Tibial nerve (tissue), 3 donors: Measurements from ENCODE around the gene BACE2.

Source experiments
- CTCF ChIP-seq, 5 experiments: fragments of 200-600 bp in 3 of 5; fragments of 450-650 bp in 2 of 5; sonication (generic) in 3 of 5; IDR thresholded peaks; one replicate each; pipeline ENCODE4 v1.5.1; 2016 to 2019; ENCODE audit warnings: antibody characterized with exemption in 5 of 5, mild to moderate bottlenecking in 3 of 5, moderate library complexity in 2 of 5
- POLR2A ChIP-seq, 2 donors: fragments of 450-650 bp; IDR thresholded peaks; one replicate each; pipeline ENCODE4 v1.6.1; 2017; ENCODE audit warnings: antibody characterized with exemption in 2 of 2, mild to moderate bottlenecking in 2 of 2, moderate library complexity in 2 of 2

GRCh38 chr21:41277846-41278245 is 109.9 kb downstream of the BACE2 start:
- no peak for TF ChIP-seq CTCF (IDR thresholded peaks at IDR 0.05)
- TF ChIP-seq POLR2A (IDR thresholded peaks at IDR 0.05) = no peak
